Loucy (cell line): ENCODE measurements around the gene PRDM2.

Experiments
- EZH2phosphoT487 ChIP-seq: fragments of 200-600 bp; IDR thresholded peaks from 2 replicates; pipeline ENCODE4 v1.6.1; 2018; ENCODE audit warnings: antibody characterized with exemption, mild to moderate bottlenecking, moderate library complexity, borderline replicate concordance
- TF ChIP-seq, protein P1 (sequence below): fragments of 200-600 bp; sonication (generic); conservative IDR thresholded peaks from 2 replicates; pipeline ENCODE4 v1.5.1; 2014; ENCODE audit warnings: mild to moderate bottlenecking, antibody characterized with exemption, low read length

DNA sequence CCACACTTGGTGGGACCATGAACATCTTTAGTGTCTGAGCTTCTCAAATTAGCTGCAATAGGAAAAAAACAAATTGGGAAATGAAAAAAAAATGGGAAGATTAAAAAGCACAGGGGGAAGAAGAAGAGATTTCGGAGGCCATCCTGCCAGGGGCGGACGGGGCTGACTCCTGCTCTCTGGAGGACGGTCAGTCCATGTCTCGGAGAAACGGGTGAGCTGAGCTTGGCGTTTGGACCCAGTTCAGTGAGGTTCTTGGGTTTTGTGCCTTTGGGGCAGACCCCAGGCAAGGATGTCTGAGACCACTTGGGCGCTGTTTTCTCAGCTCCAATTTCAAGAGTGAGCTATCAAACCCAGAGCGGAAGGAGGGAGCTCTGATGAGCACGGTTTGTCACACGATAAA is 123.9 kb downstream of the PRDM2 start:
- TF ChIP-seq, protein P1, sequence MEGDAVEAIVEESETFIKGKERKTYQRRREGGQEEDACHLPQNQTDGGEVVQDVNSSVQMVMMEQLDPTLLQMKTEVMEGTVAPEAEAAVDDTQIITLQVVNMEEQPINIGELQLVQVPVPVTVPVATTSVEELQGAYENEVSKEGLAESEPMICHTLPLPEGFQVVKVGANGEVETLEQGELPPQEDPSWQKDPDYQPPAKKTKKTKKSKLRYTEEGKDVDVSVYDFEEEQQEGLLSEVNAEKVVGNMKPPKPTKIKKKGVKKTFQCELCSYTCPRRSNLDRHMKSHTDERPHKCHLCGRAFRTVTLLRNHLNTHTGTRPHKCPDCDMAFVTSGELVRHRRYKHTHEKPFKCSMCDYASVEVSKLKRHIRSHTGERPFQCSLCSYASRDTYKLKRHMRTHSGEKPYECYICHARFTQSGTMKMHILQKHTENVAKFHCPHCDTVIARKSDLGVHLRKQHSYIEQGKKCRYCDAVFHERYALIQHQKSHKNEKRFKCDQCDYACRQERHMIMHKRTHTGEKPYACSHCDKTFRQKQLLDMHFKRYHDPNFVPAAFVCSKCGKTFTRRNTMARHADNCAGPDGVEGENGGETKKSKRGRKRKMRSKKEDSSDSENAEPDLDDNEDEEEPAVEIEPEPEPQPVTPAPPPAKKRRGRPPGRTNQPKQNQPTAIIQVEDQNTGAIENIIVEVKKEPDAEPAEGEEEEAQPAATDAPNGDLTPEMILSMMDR, result no peak
- no peak for TF ChIP-seq EZH2phosphoT487
